Neural progenitor cell (in vitro differentiated cells): Measurements from ENCODE around the gene FHDC1. TPM values are rescaled to one million over a fixed set of nuclear protein-coding genes. Genes with fewer than 3 reads are reported as not detected.

Source experiments
- DNase-seq: peaks from one replicate; pipeline ENCODE4 v3.0.0-alpha.2; 2016; ENCODE audit warnings: low spot score
- H2AFZ ChIP-seq: fragments of 200-600 bp; sonication (generic); replicated peaks from 2 replicates; pipeline ENCODE4 v1.6.1; 2016; ENCODE audit warnings: antibody characterized with exemption
- H3F3A ChIP-seq: fragments of 200-600 bp; sonication (generic); 2 replicates; pipeline ENCODE4 v1.6.1; 2016; ENCODE audit warnings: antibody characterized with exemption, low read depth
- H3K27ac ChIP-seq: fragments of 200-600 bp; sonication (generic); 2 replicates; pipeline ENCODE4 v1.5.1; 2016; ENCODE audit warnings: mild to moderate bottlenecking
- H3K27me3 ChIP-seq: fragments of 200-600 bp; sonication (generic); 2 replicates; pipeline ENCODE4 v1.6.1; 2016; ENCODE audit warnings: mild to moderate bottlenecking, moderate library complexity
- H3K36me3 ChIP-seq: fragments of 200-600 bp; sonication (generic); 2 replicates; pipeline ENCODE4 v1.5.1; 2016
- H3K4me1 ChIP-seq: fragments of 200-600 bp; sonication (generic); 2 replicates; pipeline ENCODE4 v1.6.1; 2016; ENCODE audit warnings: mixed run types
- H3K4me2 ChIP-seq: fragments of 200-600 bp; sonication (generic); 2 replicates; pipeline ENCODE4 v1.6.1; 2016
- H3K4me3 ChIP-seq: fragments of 200-600 bp; sonication (generic); 2 replicates; pipeline ENCODE4 v1.5.1; 2016
- H3K79me2 ChIP-seq: fragments of 200-600 bp; sonication (generic); 2 replicates; pipeline ENCODE4 v1.6.1; 2016; ENCODE audit warnings: low read depth
- H3K9ac ChIP-seq: fragments of 200-600 bp; sonication (generic); 2 replicates; pipeline ENCODE4 v1.6.1; 2016
- H3K9me3 ChIP-seq: fragments of 200-600 bp; sonication (generic); 2 replicates; pipeline ENCODE4 v1.5.1; 2016; ENCODE audit warnings: low read depth
- H4K20me1 ChIP-seq: fragments of 200-600 bp; sonication (generic); 2 replicates; pipeline ENCODE4 v1.6.1; 2016; ENCODE audit warnings: low read depth
- H3K27ac Mint-ChIP-seq: 3 replicates; pipeline ENCODE4 v1.8.0; 2021; ENCODE audit warnings: mixed read lengths
- H3K27me3 Mint-ChIP-seq: 2 replicates; pipeline ENCODE4 v1.8.0; 2022; ENCODE audit warnings: low read depth, mild to moderate bottlenecking, inconsistent platforms, moderate library complexity, mixed read lengths; ENCODE audit not compliant: insufficient read depth
- H3K36me3 Mint-ChIP-seq: 3 replicates; pipeline ENCODE4 v1.8.0; 2021; ENCODE audit warnings: mixed read lengths
- H3K4me1 Mint-ChIP-seq: 3 replicates; pipeline ENCODE4 v1.8.0; 2021; ENCODE audit warnings: mixed read lengths
- H3K4me3 Mint-ChIP-seq: 3 replicates; pipeline ENCODE4 v1.8.0; 2021; ENCODE audit warnings: mild to moderate bottlenecking, moderate library complexity, mixed read lengths
- H3K9me3 Mint-ChIP-seq: 3 replicates; pipeline ENCODE4 v1.8.0; 2020; ENCODE audit warnings: mixed read lengths
- CTCF ChIP-seq: fragments of 200-600 bp; sonication (generic); IDR thresholded peaks from 2 replicates; pipeline ENCODE4 v1.5.1; 2017; ENCODE audit warnings: antibody characterized with exemption, mild to moderate bottlenecking
- EZH2 ChIP-seq: fragments of 200-600 bp; sonication (generic); IDR thresholded peaks from 2 replicates; pipeline ENCODE4 v1.6.1; 2017; ENCODE audit warnings: antibody characterized with exemption, mild to moderate bottlenecking, moderate library complexity
- EZH2phosphoT487 ChIP-seq: fragments of 200-600 bp; sonication (generic); IDR thresholded peaks from 2 replicates; pipeline ENCODE4 v1.6.1; 2017; ENCODE audit warnings: antibody characterized with exemption
- total RNA-seq: library from RNA; depleted of rRNA; stranded (reverse); fragments of >200 nt; gene quantifications from 2 replicates; pipeline ENCODE4 v1.2.3, GENCODE V29; 2015; ENCODE audit warnings: low replicate concordance

FHDC1 gene
- total RNA-seq, 1 donor from 2014 or later = 3.0 TPM

DNA sequence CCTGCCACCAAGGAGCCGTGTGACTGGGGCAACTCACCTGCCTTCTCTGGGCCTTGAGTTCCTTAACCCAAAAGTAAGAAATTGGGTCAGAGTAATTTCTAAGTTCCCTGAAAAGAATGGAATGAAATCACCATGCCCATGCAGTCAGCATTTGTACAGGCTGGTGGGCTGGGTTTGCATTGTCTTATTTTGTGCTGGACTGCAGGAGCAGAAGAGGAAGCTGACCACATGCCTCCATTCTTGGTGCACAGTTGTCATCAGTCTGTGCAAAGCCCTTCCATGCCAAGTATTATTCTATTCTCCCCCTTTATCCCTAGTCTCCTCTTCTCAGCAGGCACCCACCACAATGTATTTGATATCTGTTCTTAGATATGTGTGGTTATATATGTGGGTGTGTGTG lies 56.3 kb downstream of the FHDC1 start:
- no peak overlapping the region for H3K27ac Mint-ChIP-seq

DNA sequence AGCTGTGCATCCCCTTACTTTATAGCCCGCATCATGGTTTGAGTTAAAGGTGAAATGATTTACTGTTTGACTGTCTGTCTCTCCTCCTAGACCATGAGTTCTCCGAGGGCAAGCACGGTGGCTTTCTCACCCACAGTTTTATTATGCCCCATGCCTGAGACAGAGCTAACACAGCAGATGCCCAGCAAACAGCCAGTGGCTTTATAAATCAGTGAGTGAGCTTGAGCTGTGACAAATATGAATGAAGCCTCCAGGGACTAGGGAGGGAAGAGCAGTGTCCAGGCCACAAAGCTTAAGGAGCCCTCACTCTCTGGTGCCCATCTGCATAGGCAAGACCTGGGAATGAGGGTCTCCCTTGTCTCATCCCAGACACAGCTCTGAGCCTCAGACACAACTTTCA lies 57.9 kb downstream of the FHDC1 start:
- no peaks in the 10 kb centered on the region for H3K79me2 ChIP-seq

More for the DNA sequence above, 56.3 kb downstream of the FHDC1 start:
- DNase-seq = no peak
- no peak overlapping the region for H3K4me2 ChIP-seq
- H3K4me1 Mint-ChIP-seq = peaks cover 14% of the 10 kb centered on the region
- H3K36me3 Mint-ChIP-seq = no peaks in the 10 kb centered on the region
- no peaks in the 10 kb centered on the region for H3K9me3 Mint-ChIP-seq
- H3K27ac ChIP-seq = no peak overlapping the region
- no peaks in the 10 kb centered on the region for H3K9me3 ChIP-seq
- no peak overlapping the region for H3K4me3 Mint-ChIP-seq
- no peaks in the 10 kb centered on the region for H3K36me3 ChIP-seq
- peaks cover 6% of the 10 kb centered on the region for H3K27me3 Mint-ChIP-seq
- H3K4me3 ChIP-seq = no peak overlapping the region
- H4K20me1 ChIP-seq = no peaks in the 10 kb centered on the region
- peaks cover 10% of the 10 kb centered on the region for H3K4me1 ChIP-seq
- no peaks in the 10 kb centered on the region for H3K27me3 ChIP-seq
- no peak overlapping the region for H2AFZ ChIP-seq
- no peak overlapping the region for H3K9ac ChIP-seq
- TF ChIP-seq CTCF (no peak), EZH2 (no peak), EZH2phosphoT487 (no peak)
- H3F3A ChIP-seq = no peaks in the 10 kb centered on the region
- no peaks in the 10 kb centered on the region for H3K79me2 ChIP-seq

GRCh38 chr4:152996111-152996571 lies 60.0 kb downstream of the FHDC1 start:
- Histone ChIP-seq H3K9me3 (no peaks in the 10 kb centered on the region), H3F3A (no peaks in the 10 kb centered on the region), H3K27me3 (no peaks in the 10 kb centered on the region), H3K4me3 (no peak overlapping the region), H3K4me2 (no peak overlapping the region), H3K36me3 (no peaks in the 10 kb centered on the region), H3K9ac (no peak overlapping the region), H2AFZ (no peak overlapping the region), H3K4me1 (peaks cover 14% of the 10 kb centered on the region), H3K27ac (no peak overlapping the region), H4K20me1 (no peaks in the 10 kb centered on the region), H3K79me2 (no peaks in the 10 kb centered on the region)
- peaks cover 6% of the 10 kb centered on the region for H3K27me3 Mint-ChIP-seq
- no peak overlapping the region for H3K4me3 Mint-ChIP-seq
- H3K9me3 Mint-ChIP-seq = peaks cover 2% of the 10 kb centered on the region
- peaks cover 21% of the 10 kb centered on the region for H3K4me1 Mint-ChIP-seq
- H3K27ac Mint-ChIP-seq = no peak overlapping the region
- DNase-seq = no peak
- TF ChIP-seq EZH2phosphoT487 = no peak
- TF ChIP-seq CTCF = no peak
- TF ChIP-seq EZH2 = no peak
- H3K36me3 Mint-ChIP-seq = no peaks in the 10 kb centered on the region

More for the DNA sequence above, 57.9 kb downstream of the FHDC1 start:
- H3K36me3 ChIP-seq = no peaks in the 10 kb centered on the region
- no peak overlapping the region for H3K27ac ChIP-seq
- H3F3A ChIP-seq = no peaks in the 10 kb centered on the region
- H2AFZ ChIP-seq = no peak overlapping the region
- no peak overlapping the region for H3K4me2 ChIP-seq
- H3K27me3 ChIP-seq = no peaks in the 10 kb centered on the region
- peaks cover 14% of the 10 kb centered on the region for H3K4me1 Mint-ChIP-seq
- no peaks in the 10 kb centered on the region for H4K20me1 ChIP-seq
- no peak overlapping the region for H3K4me3 ChIP-seq
- peaks cover 2% of the 10 kb centered on the region for H3K9me3 Mint-ChIP-seq
- no peak overlapping the region for H3K27ac Mint-ChIP-seq
- H3K27me3 Mint-ChIP-seq = peaks cover 4% of the 10 kb centered on the region
- peaks cover 10% of the 10 kb centered on the region for H3K4me1 ChIP-seq
- no peaks in the 10 kb centered on the region for H3K36me3 Mint-ChIP-seq
- no peak overlapping the region for H3K9ac ChIP-seq
- no peak for TF ChIP-seq EZH2
- no peak for TF ChIP-seq EZH2phosphoT487
- no peak for TF ChIP-seq CTCF
- H3K4me3 Mint-ChIP-seq = no peak overlapping the region
- no peak for DNase-seq
- no peaks in the 10 kb centered on the region for H3K9me3 ChIP-seq
